GM23248 (cell line): ENCODE results near the gene GPX6. TPM values are rescaled to one million over a fixed set of nuclear protein-coding genes. Genes with fewer than 3 reads are reported as not detected.
"Not testable (repeated sequence)": the region's sequence is repeated elsewhere in the genome, so short reads cannot be mapped to it uniquely, and the experiment has no call there.

Experiments used
- DNase-seq: peaks from one replicate; pipeline ENCODE4 v3.0.0-alpha.2; 2015
- H2AFZ ChIP-seq: fragments of 200-600 bp; sonication (generic); 2 replicates; pipeline ENCODE4 v1.6.1; 2016; ENCODE audit warnings: antibody characterized with exemption
- H3F3A ChIP-seq: fragments of 200-600 bp; sonication (generic); 2 replicates; pipeline ENCODE4 v1.6.1; 2016; ENCODE audit warnings: mild to moderate bottlenecking, antibody characterized with exemption, mixed run types; ENCODE audit not compliant: insufficient read depth
- H3K27ac ChIP-seq: fragments of 200-600 bp; sonication (generic); 2 replicates; pipeline ENCODE4 v1.5.1; 2016; ENCODE audit warnings: mild to moderate bottlenecking
- H3K27me3 ChIP-seq: fragments of 200-600 bp; sonication (generic); replicated peaks from 2 replicates; pipeline ENCODE4 v1.6.1; 2016; ENCODE audit warnings: mild to moderate bottlenecking; ENCODE audit not compliant: insufficient read depth
- H3K36me3 ChIP-seq: fragments of 200-600 bp; sonication (generic); 2 replicates; pipeline ENCODE4 v1.6.1; 2016; ENCODE audit warnings: low read depth, mild to moderate bottlenecking
- H3K4me1 ChIP-seq: fragments of 200-600 bp; sonication (generic); 2 replicates; pipeline ENCODE4 v1.6.1; 2016; ENCODE audit warnings: mild to moderate bottlenecking; ENCODE audit not compliant: insufficient read depth
- H3K4me2 ChIP-seq: fragments of 200-600 bp; sonication (generic); one replicate; pipeline ENCODE4 v1.6.1; 2016; ENCODE audit warnings: mild to moderate bottlenecking; ENCODE audit not compliant: unreplicated experiment
- H3K4me3 ChIP-seq: fragments of 200-600 bp; sonication (generic); 2 replicates; pipeline ENCODE4 v1.5.1; 2016; ENCODE audit warnings: mild to moderate bottlenecking
- H3K79me2 ChIP-seq: fragments of 200-600 bp; sonication (generic); 2 replicates; pipeline ENCODE4 v1.6.1; 2016; ENCODE audit warnings: mild to moderate bottlenecking; ENCODE audit not compliant: insufficient read depth
- H3K9ac ChIP-seq: fragments of 200-600 bp; sonication (generic); 2 replicates; pipeline ENCODE4 v1.6.1; 2016; ENCODE audit warnings: mild to moderate bottlenecking
- H3K9me2 ChIP-seq: fragments of 200-600 bp; sonication (generic); 2 replicates; pipeline ENCODE4 v1.6.1; 2016; ENCODE audit warnings: mixed run types, mild to moderate bottlenecking, moderate library complexity; ENCODE audit not compliant: insufficient read depth
- H3K9me3 ChIP-seq: fragments of 200-600 bp; sonication (generic); one replicate; pipeline ENCODE4 v1.6.1; 2017; ENCODE audit warnings: low read depth
- H4K20me1 ChIP-seq: fragments of 200-600 bp; sonication (generic); 2 replicates; pipeline ENCODE4 v1.6.0; 2016; ENCODE audit not compliant: insufficient read depth
- EZH2 ChIP-seq: fragments of 200-600 bp; sonication (generic); IDR thresholded peaks from 2 replicates; pipeline ENCODE4 v1.6.1; 2018; ENCODE audit warnings: antibody characterized with exemption, mild to moderate bottlenecking; ENCODE audit not compliant: insufficient read depth, poor library complexity, severe bottlenecking
- EZH2phosphoT487 ChIP-seq: fragments of 200-600 bp; sonication (generic); IDR thresholded peaks from 2 replicates; pipeline ENCODE4 v1.6.1; 2018; ENCODE audit warnings: antibody characterized with exemption, moderate library complexity, mild to moderate bottlenecking, low read depth; ENCODE audit not compliant: insufficient read depth
- WGBS, 2 experiments: methylation state at CpG; one replicate each; pipeline ENCODE4 v1.1.6; 2015 to 2017; ENCODE audit warnings: low lambda C conversion rate in 2 of 2, low coverage in 1 of 2; ENCODE audit errors: missing lambda C conversion rate in 2 of 2; 5-methylcytosine and 5-hydroxymethylcytosine counted together
- in situ Hi-C: fragments of 300-500 bp; cut with MboI; formaldehyde crosslinking; loops from 2 replicates; pipeline ENCODE4 v1.15.0; 2020
- polyA plus RNA-seq: library from polyadenylated mRNA; unstranded; fragments of >200 nt; fragmentation: Nextera tagmentation; extraction: Ambion mirVana; gene quantifications from 2 replicates; pipeline ENCODE4 v1.2.1, GENCODE V29; 2016
- total RNA-seq: library from RNA; depleted of rRNA; stranded (reverse); fragments of >200 nt; shearing (Covaris generic); gene quantifications from 2 replicates; pipeline ENCODE4 v1.2.3, GENCODE V29; 2014

Gene GPX6
- total and polyA plus RNA-seq, 2 experiments from 2014 or later: not detected

DNA sequence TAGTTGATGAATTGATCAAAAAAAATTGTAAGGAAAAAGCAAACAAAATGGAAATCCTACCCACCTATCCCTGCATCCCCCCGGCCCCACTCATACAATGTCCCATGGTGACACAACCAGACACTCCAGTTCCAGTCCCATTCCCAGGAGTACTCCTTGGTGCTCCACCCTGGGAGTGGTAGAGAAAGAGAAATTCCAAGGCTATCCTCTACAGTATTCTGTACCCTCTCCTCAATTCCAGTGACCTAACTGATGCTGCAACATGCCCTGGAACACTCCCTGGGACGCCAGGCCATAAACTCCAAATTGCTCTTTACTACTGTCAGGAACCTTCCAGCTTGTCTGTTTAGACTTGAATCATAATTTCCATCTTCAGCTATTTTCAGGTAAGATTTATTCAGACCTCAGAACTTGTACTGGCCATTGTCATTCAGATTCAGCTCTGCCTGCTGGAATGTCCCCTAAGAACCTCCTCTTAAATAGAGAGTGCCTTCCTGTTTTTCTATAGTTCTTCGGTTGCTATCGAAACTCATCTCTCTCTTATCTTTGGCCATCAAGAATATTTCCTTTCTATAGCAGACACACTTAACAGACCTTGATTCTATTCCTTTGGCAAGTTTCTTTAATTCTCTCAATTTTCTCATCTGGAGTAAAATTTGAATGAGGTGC, 8.7 kb downstream of the GPX6 start:
- H2AFZ ChIP-seq: no peak overlapping the region
- H3K4me3 ChIP-seq: no peak overlapping the region
- WGBS, 2 experiments: 28 to 39% methylated on average over 4 of the region's 4 CpGs
- H3F3A ChIP-seq: no peaks in the 10 kb centered on the region
- no peak for DNase-seq
- no peak overlapping the region for H3K4me2 ChIP-seq
- H3K27ac ChIP-seq: no peak overlapping the region
- no peaks in the 10 kb centered on the region for H3K9me3 ChIP-seq
- H3K27me3 ChIP-seq: peaks cover 6% of the 10 kb centered on the region; the same call in 1 of the 2 replicates
- TF ChIP-seq EZH2 (no peak), EZH2phosphoT487 (no peak)
- H3K36me3 ChIP-seq: no peaks in the 10 kb centered on the region
- H3K9me2 ChIP-seq: no peaks in the 10 kb centered on the region
- H3K79me2 ChIP-seq: no peaks in the 10 kb centered on the region
- H3K9ac ChIP-seq: no peak overlapping the region
- H3K4me1 ChIP-seq: no peaks in the 10 kb centered on the region
- in situ Hi-C loops: no loop called here
- no peaks in the 10 kb centered on the region for H4K20me1 ChIP-seq

DNA sequence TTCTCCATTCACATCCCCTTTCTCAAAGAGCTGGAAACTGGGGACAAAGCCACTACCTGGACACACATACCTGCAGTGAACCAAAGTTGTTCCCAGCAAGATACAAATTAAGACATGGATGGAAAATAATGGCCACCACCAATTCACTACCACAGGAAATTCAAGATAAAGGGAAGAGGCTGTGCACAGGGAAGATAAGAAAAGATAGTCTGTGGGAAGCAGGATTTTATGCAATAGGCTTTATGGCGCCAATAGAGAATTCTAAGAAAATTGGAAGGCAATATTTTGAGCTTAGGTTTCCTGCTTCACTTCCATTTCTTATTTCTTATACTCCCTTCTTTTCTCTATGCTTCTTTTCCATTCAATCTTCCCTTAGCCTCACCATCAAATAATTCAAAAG, 9.9 kb downstream of the GPX6 start:
- no peak overlapping the region for H3K4me3 ChIP-seq
- H3K27ac ChIP-seq: no peak overlapping the region
- H3K27me3 ChIP-seq: peaks cover 6% of the 10 kb centered on the region; the same call in 1 of the 2 replicates
- no peaks in the 10 kb centered on the region for H3F3A ChIP-seq
- no peaks in the 10 kb centered on the region for H4K20me1 ChIP-seq
- in situ Hi-C loops: no loop called here
- no peaks in the 10 kb centered on the region for H3K9me3 ChIP-seq
- no peaks in the 10 kb centered on the region for H3K9me2 ChIP-seq
- no peak for DNase-seq
- TF ChIP-seq EZH2 (no peak), EZH2phosphoT487 (no peak)
- no peak overlapping the region for H3K4me2 ChIP-seq
- WGBS, 2 experiments: 41 to 53% methylated on average over 1 of the region's 1 CpG
- H2AFZ ChIP-seq: no peak overlapping the region
- no peaks in the 10 kb centered on the region for H3K79me2 ChIP-seq
- no peaks in the 10 kb centered on the region for H3K36me3 ChIP-seq
- H3K4me1 ChIP-seq: no peaks in the 10 kb centered on the region
- H3K9ac ChIP-seq: no peak overlapping the region

DNA sequence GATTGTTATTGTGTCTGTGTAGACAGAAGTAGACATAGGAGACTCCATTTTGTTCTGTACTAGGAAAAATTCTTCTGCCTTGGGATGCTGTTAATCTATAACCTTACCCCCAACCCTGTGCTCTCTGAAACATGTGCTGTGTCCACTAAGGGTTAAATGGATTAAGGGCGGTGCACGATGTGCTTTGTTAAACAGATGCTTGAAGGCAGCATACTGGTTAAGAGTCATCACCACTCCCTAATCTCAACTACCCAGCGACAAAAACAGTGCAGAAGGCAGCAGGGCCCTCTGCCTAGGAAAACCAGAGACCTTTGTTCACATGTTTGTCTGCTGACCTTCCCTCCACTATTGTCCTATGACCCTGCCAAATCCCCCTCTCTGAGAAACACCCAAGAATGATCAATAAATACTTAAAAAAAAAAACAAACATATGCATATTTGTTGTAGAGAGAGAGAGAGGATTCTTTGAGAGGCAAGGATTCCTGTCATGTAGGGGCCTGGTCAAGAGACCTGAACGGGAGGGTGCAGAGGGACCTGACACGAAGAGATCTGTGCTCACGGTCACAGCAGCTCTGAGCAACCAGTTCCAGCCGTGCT, 12.8 kb downstream of the GPX6 start:
- in situ Hi-C loops: not testable (repeated sequence)

GRCh38 chr6:28502136-28502535, 13.5 kb downstream of the GPX6 start:
- H3K9ac ChIP-seq, DNase-seq, H3K36me3 ChIP-seq, H3K9me3 ChIP-seq, H3K79me2 ChIP-seq, H4K20me1 ChIP-seq, H2AFZ ChIP-seq, H3K27ac ChIP-seq, H3K27me3 ChIP-seq, H3F3A ChIP-seq, H3K4me2 ChIP-seq, H3K4me1 ChIP-seq, H3K4me3 ChIP-seq, H3K9me2 ChIP-seq, in situ Hi-C loops: not testable (repeated sequence)
- 82% methylated on average over 30 of the region's 35 CpGs; no CpG with 5 or more reads in 1 of the 2 experiments for WGBS, 2 experiments

More for the DNA sequence above, 12.8 kb downstream of the GPX6 start:
- not testable (repeated sequence) for H2AFZ ChIP-seq, H3K9me2 ChIP-seq, H3K27me3 ChIP-seq, H3K9ac ChIP-seq, H3K4me2 ChIP-seq, H3K4me3 ChIP-seq, H3F3A ChIP-seq, H3K27ac ChIP-seq, H3K9me3 ChIP-seq, H4K20me1 ChIP-seq, DNase-seq, H3K4me1 ChIP-seq, H3K79me2 ChIP-seq, H3K36me3 ChIP-seq
- WGBS, 2 experiments: 14% methylated on average over 7 of the region's 7 CpGs

DNA sequence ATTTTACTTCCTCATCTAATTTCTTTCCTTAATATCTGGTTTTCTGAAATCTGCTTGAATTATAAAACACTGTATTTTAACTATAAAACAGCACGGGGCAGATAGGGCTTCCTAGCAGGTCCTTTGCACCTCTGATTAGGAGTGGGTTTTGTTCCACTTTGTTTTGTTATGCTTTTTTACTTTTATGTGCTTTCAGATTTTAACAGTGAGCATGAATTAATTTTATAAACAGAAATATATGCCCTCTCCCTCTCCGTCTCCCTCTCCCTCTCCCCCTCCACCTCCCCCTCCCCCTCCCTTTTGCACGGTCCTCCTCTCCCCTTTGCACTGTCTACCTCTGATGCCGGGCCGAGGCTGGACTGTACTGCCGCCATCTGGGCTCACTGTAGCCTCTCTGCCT, 14.3 kb downstream of the GPX6 start:
- no peaks in the 10 kb centered on the region for H3F3A ChIP-seq
- in situ Hi-C loops: no loop called here
- H3K4me2 ChIP-seq: no peak overlapping the region
- no peaks in the 10 kb centered on the region for H3K36me3 ChIP-seq
- H3K4me1 ChIP-seq: no peaks in the 10 kb centered on the region
- no peak overlapping the region for H3K4me3 ChIP-seq
- H2AFZ ChIP-seq: no peak overlapping the region
- no peak for DNase-seq
- no peaks in the 10 kb centered on the region for H3K9me3 ChIP-seq
- H3K9me2 ChIP-seq: no peaks in the 10 kb centered on the region
- no peaks in the 10 kb centered on the region for H3K79me2 ChIP-seq
- TF ChIP-seq EZH2phosphoT487 (no peak), EZH2 (no peak)
- H4K20me1 ChIP-seq: no peaks in the 10 kb centered on the region
- no peak overlapping the region for H3K9ac ChIP-seq
- peaks cover 6% of the 10 kb centered on the region; the same call in 1 of the 2 replicates for H3K27me3 ChIP-seq
- 45 to 55% methylated on average over 4 to 6 of the region's 6 CpGs for WGBS, 2 experiments
- H3K27ac ChIP-seq: no peak overlapping the region
